ENCODE measurements around the gene CTU2. TPM values are rescaled to one million over a fixed set of nuclear protein-coding genes. Genes with fewer than 3 reads are reported as not detected.

CTU2 gene
- total and polyA plus RNA-seq, 10 of the 15 experiments (the other 5 are each of a cell fraction or from before 2014, with no cell fraction given), result 0.32 to 44.5 (median 18.2) TPM

DNA sequence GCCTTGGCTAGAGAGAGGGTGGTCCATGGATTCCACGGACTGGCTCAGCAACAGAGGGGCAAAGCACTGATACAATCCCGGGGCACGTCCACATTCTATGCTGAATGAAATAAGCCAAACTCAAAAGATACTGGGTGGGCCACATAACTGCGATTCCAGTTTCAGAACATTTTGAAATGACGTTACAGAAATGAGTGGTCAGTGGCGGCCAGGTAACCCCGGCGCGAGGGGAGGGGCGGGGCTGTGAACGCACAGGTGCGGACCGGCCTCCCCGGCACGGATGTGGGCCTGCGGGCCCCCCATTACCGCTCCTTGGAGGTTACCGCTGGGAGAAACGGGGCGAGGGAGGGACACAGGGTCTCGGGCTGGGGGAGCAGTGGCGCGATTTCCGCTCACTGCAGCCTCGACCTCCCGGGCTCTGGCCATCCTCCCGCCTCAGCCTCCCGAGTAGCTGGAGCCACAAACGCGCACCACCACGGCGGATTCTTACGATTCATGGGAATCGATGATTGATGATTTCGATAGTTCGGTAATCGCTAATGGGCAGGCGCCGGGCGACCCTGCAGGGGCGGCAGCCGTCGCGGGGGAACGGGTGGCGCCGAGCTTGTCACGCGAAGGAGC lies 44.0 kb upstream of the CTU2 start (continued):
- TF ChIP-seq, protein P1, sequence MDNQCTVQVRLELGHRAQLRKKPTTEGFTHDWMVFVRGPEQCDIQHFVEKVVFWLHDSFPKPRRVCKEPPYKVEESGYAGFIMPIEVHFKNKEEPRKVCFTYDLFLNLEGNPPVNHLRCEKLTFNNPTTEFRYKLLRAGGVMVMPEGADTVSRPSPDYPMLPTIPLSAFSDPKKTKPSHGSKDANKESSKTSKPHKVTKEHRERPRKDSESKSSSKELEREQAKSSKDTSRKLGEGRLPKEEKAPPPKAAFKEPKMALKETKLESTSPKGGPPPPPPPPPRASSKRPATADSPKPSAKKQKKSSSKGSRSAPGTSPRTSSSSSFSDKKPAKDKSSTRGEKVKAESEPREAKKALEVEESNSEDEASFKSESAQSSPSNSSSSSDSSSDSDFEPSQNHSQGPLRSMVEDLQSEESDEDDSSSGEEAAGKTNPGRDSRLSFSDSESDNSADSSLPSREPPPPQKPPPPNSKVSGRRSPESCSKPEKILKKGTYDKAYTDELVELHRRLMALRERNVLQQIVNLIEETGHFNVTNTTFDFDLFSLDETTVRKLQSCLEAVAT (IDR thresholded peaks at IDR 0.05), result peak; percentile 49; the same call in 1 of the 2 replicates
- TF ChIP-seq NFYB (IDR thresholded peaks at IDR 0.05; ENCODE audit: insufficient read depth, low read depth, low read length), result no peak
- TF ChIP-seq JUND (IDR thresholded peaks at IDR 0.05; ENCODE audit: low read depth, low read length), result no peak
- no peak for TF ChIP-seq EED (IDR thresholded peaks at IDR 0.05; ENCODE audit: low read depth)
- no peak for TF ChIP-seq POLR2AphosphoS5 (IDR thresholded peaks at IDR 0.05; ENCODE audit: low read length)
- TF ChIP-seq HDAC2 (IDR thresholded peaks at IDR 0.05), result 0 out of 2 replicates have a peak, but pooled peaks have one; percentile 83
- no peak for TF ChIP-seq MYC (IDR thresholded peaks at IDR 0.05; ENCODE audit: insufficient read depth, insufficient read length, insufficient replicate concordance, low read length, severe bottlenecking)
- TF ChIP-seq, protein P2, sequence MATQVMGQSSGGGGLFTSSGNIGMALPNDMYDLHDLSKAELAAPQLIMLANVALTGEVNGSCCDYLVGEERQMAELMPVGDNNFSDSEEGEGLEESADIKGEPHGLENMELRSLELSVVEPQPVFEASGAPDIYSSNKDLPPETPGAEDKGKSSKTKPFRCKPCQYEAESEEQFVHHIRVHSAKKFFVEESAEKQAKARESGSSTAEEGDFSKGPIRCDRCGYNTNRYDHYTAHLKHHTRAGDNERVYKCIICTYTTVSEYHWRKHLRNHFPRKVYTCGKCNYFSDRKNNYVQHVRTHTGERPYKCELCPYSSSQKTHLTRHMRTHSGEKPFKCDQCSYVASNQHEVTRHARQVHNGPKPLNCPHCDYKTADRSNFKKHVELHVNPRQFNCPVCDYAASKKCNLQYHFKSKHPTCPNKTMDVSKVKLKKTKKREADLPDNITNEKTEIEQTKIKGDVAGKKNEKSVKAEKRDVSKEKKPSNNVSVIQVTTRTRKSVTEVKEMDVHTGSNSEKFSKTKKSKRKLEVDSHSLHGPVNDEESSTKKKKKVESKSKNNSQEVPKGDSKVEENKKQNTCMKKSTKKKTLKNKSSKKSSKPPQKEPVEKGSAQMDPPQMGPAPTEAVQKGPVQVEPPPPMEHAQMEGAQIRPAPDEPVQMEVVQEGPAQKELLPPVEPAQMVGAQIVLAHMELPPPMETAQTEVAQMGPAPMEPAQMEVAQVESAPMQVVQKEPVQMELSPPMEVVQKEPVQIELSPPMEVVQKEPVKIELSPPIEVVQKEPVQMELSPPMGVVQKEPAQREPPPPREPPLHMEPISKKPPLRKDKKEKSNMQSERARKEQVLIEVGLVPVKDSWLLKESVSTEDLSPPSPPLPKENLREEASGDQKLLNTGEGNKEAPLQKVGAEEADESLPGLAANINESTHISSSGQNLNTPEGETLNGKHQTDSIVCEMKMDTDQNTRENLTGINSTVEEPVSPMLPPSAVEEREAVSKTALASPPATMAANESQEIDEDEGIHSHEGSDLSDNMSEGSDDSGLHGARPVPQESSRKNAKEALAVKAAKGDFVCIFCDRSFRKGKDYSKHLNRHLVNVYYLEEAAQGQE (IDR thresholded peaks at IDR 0.05; ENCODE audit: low read depth, low read length), result no peak
- TF ChIP-seq SPI1 (IDR thresholded peaks at IDR 0.05; ENCODE audit: borderline replicate concordance, insufficient read depth, low read depth, low read length), result no peak
- TF ChIP-seq KDM1A (IDR thresholded peaks at IDR 0.05; ENCODE audit: borderline replicate concordance), result no peak
- TF ChIP-seq DPF2 (IDR thresholded peaks at IDR 0.05), result peak; percentile 66; the same call in 1 of the 2 replicates
- TF ChIP-seq TCF7 (IDR thresholded peaks at IDR 0.05; ENCODE audit: borderline replicate concordance), result no peak
- no peak for TF ChIP-seq PAX5 (IDR thresholded peaks at IDR 0.05; ENCODE audit: borderline replicate concordance, low read depth, low read length)
- TF ChIP-seq, protein P3, sequence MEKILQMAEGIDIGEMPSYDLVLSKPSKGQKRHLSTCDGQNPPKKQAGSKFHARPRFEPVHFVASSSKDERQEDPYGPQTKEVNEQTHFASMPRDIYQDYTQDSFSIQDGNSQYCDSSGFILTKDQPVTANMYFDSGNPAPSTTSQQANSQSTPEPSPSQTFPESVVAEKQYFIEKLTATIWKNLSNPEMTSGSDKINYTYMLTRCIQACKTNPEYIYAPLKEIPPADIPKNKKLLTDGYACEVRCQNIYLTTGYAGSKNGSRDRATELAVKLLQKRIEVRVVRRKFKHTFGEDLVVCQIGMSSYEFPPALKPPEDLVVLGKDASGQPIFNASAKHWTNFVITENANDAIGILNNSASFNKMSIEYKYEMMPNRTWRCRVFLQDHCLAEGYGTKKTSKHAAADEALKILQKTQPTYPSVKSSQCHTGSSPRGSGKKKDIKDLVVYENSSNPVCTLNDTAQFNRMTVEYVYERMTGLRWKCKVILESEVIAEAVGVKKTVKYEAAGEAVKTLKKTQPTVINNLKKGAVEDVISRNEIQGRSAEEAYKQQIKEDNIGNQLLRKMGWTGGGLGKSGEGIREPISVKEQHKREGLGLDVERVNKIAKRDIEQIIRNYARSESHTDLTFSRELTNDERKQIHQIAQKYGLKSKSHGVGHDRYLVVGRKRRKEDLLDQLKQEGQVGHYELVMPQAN (conservative IDR thresholded peaks at IDR 0.05), result no peak
- no peak for TF ChIP-seq CEBPB (IDR thresholded peaks at IDR 0.05; ENCODE audit: borderline replicate concordance in 1 of 2, low read depth in 2 of 2, low read length in 2 of 2)
- TF ChIP-seq CHD1 (IDR thresholded peaks at IDR 0.05; ENCODE audit: low read depth, low read length), result no peak
- TF ChIP-seq, protein P4, sequence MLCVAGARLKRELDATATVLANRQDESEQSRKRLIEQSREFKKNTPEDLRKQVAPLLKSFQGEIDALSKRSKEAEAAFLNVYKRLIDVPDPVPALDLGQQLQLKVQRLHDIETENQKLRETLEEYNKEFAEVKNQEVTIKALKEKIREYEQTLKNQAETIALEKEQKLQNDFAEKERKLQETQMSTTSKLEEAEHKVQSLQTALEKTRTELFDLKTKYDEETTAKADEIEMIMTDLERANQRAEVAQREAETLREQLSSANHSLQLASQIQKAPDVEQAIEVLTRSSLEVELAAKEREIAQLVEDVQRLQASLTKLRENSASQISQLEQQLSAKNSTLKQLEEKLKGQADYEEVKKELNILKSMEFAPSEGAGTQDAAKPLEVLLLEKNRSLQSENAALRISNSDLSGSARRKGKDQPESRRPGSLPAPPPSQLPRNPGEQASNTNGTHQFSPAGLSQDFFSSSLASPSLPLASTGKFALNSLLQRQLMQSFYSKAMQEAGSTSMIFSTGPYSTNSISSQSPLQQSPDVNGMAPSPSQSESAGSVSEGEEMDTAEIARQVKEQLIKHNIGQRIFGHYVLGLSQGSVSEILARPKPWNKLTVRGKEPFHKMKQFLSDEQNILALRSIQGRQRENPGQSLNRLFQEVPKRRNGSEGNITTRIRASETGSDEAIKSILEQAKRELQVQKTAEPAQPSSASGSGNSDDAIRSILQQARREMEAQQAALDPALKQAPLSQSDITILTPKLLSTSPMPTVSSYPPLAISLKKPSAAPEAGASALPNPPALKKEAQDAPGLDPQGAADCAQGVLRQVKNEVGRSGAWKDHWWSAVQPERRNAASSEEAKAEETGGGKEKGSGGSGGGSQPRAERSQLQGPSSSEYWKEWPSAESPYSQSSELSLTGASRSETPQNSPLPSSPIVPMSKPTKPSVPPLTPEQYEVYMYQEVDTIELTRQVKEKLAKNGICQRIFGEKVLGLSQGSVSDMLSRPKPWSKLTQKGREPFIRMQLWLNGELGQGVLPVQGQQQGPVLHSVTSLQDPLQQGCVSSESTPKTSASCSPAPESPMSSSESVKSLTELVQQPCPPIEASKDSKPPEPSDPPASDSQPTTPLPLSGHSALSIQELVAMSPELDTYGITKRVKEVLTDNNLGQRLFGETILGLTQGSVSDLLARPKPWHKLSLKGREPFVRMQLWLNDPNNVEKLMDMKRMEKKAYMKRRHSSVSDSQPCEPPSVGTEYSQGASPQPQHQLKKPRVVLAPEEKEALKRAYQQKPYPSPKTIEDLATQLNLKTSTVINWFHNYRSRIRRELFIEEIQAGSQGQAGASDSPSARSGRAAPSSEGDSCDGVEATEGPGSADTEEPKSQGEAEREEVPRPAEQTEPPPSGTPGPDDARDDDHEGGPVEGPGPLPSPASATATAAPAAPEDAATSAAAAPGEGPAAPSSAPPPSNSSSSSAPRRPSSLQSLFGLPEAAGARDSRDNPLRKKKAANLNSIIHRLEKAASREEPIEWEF (IDR thresholded peaks at IDR 0.05; ENCODE audit: insufficient replicate concordance, low read depth, low read length), result peak; percentile 41

Measured in GM12878 (cell line).